Pulmonary artery endothelial cell (primary cell): ENCODE results near the gene CDH4. TPM values are rescaled to one million over a fixed set of nuclear protein-coding genes. Genes with fewer than 3 reads are reported as not detected.

Experiments
- DNase-seq: peaks from one replicate; pipeline ENCODE4 v3.0.0-alpha.2; 2011; ENCODE audit warnings: low read depth, low spot score
- total RNA-seq: library from RNA; depleted of rRNA; stranded (reverse); fragments of >200 nt; gene quantifications from 2 replicates; pipeline ENCODE4 v1.2.3, GENCODE V29; 2014

The CDH4 gene
- total RNA-seq, 1 donor from 2014 or later = 7.5 TPM

DNA sequence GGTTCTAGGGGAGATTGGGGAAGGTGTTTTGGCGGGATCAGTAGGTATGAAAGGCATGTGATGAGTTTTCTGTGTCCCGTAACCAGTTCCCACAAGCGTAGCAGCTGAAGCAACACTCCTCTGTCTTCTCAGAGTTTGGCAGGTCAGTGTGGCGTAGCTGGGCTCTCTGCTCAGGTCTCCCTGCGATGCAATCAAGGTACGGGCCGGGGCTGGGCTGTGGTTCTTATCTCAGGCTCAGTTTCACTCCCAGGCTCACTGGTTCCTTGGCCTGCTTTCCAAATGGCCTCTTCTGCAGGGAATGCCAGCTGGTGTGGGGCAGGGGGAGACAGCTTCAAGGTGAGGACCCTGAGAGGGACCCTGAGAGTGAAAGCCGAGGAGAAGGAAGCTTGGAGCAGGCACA lies 280.7 kb downstream of the CDH4 start:
- no peak for DNase-seq

DNA sequence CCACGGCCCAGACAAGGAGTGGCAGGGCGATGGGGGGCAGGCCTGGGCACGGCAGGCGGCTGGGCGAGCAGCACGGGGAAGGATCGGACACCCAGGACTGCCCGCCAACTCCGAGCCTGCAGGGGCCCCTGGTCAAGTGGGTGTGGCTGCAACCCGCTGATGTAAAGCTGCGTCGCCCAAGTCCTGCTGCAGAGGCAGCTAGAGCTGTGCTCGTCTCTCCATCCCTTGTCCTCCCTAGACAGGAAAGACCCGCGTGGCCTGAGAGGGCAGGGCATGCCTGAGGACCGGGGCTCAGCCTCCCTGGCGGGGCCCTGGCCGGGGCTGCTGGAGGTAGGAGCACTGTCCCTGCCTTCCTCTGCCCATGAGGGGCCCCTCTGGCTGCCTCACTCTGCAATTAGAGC lies 281.2 kb downstream of the CDH4 start:
- no peak for DNase-seq

DNA sequence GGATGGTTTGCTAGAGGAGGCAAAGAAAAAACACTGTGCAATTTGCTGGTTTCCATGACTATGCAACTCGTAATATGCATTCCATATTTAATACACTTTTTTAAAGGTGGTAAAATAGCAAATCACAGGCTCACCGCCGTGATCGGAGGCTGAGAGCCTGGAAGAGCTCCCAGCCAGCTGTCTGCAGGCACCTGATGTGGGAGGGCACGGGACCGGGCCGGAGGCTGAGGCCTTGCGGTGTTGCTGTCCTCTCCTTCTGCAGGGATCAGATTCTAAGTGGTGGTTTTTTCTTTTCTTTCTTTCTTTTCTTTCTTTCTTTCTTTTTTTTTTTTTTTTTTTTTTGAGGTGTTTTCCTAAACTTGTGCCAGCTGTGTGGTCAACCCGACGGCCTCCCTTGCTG lies 282.3 kb downstream of the CDH4 start:
- no peak for DNase-seq

DNA sequence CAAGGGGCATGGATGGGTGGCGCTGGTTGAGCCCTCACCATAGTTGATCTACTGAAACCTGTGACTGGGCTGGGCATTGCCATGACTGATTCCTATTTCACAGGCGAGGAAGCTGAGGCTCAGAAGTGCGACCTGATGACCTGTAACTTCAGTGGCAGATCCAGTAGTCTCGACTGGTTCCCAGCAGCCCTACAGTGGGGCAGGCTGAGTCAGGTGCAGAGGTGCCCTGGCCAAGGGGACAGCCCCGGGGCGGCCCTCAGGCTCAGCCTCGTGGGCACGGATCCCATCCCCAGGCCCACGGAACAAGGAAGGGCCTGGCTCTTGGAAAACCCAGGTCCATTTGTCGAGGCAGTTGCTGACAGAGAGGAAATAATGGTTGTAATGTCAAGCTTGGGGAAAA lies 283.0 kb downstream of the CDH4 start:
- DNase-seq = no peak

DNA sequence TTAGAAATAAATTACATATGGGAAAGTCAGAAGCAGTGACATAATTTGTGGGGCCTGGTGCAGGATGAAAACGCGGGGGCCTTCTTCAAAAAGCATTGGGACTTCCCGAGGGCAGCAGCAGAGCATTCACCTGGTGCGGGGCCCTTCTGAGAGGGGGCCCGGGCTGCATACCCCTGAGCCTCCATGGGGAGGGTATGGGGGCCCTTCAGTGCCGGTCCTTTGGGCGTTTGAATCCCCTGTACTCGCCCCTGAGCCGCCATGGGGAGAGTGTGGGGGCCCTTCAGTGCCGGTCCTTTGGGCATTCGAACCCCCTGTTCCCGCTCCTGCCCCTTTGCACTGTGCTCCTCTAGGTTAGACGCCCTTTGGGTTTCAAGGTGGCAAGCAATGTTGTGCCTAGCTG lies 283.5 kb downstream of the CDH4 start:
- DNase-seq = no peak

DNA sequence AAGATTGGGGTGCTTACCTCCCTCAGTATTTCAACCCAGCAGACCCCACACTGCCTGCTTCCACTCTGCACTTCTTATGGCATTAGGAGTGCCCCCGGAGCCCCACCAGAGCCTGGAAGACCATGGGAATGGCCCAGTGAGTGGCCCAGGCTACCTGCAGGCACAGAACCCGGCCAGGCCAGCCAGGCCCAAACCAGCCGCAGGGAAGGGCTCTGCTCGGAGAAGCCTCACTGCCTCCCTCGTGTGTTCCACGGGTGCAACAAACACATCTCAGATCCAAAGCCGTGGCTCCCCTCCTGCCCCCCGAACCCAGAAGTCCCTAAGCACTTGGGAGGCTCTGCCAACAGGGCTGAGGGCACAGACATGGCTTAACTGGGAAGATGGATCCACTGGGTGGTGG lies 283.9 kb downstream of the CDH4 start:
- no peak for DNase-seq

DNA sequence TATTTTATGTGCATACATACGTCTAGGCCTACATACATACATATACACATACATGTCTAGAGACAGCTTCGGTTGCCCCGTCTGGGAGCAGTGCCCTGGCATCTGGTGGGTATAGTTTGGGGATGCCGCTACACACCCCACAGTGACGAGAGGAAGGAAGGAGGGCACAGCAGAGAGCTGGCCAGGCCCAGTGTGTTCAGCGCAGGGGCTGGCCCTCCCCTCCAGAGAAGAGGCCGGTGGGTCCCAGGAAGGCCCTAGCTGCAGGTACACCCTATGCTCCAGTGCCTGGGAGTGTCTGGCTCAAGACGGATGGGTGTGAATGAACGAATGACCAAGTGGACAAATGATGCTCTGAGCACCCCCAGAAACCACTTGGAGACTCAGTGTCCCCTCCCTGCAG lies 284.6 kb downstream of the CDH4 start:
- no peak for DNase-seq

DNA sequence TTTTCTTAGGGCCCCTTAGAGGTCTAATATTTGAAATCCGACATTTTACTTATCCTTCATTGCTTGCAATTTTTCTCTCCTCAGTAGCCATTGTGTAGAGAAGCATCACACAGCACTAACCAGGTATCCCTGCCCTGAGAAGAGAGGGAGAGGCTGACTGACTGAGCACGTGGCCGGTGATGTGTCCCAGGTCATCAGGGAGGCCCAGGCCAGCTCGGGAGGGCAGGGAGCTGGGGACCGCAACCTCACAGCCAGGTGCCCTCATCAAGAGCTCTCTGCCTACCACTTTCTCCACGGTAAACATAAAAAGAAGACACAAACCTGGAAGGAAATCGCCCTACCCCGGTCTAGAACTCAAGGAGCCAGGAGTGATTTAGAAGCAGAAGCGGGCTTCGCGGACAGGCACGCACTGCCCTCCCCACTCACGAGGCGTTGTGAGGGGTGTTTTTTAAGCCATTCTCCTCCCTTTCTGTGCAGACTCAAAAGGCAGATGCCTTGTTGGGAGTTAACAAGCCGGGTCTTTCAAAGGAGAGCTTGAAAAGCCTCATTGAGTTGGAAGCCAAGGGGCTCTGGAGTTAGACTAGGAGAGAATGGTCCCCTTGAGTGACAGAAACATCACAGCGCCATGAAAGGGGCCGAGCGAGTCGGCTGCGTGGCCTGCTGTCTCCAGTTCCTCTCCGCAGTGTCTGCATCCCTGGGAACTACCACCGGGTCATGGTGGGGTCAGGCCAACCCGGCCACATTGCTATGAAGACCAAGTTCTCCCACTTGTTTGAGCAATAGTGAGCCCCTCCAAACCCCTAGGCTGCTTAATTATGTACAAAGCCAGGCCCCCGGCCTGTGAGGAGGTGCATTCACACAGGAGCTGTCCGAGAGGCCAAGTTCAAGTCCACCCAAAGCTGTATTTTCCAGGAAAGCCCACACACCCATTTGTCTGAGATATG lies 285.4 kb downstream of the CDH4 start:
- no peak for DNase-seq

DNA sequence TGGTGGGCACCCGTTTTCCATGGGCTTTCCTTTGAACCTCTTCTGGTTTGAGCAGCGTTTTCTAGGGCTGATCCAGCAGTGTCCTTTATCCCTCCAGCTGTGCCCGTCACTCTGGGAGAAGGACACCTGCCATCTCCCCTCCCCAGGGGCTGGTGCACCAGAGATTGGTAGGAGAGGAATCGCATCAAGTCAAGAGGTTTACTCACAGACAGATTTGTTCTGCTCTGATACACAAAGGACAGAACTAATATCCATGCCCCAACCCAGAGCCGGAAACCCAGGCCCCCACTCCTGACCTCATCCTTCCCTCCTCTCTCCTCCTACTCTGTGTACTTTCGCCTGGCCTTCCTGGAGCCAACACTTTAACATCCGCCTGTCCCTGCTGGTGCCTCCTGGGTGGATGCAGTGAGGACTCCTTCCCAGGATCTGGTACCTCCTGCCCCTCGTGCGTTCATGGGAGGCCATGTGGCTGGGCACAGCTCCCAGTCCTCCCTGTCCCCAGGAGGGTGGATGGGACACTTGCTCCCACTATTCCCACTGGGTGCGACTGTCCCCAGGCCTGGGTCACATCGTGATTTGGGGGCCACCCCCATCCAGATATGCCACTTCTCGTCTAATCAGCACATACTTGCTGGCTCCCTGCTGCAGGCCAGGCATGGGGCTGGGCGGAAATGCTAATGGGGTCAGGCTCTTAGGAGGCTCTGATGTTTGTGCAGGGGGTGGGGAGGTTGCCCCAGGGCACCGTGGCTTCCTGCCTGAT lies 286.3 kb downstream of the CDH4 start:
- DNase-seq = no peak

DNA sequence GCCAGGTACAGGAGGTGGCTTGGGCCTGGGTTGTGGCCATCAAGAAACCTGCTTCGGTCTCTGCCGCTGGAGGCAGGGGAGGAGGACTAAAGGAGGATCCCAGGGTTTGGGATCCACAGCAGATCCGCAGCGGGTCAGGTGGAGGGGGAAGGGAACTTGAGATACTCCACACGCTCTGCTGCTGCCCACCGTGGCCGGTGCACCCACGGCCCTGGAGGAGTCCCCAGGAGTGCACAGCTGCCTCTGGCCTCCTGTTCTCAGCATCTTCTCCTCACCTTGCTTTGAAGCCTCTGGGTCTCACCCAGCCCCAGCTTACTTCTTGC lies 286.8 kb downstream of the CDH4 start:
- no peak for DNase-seq

DNA sequence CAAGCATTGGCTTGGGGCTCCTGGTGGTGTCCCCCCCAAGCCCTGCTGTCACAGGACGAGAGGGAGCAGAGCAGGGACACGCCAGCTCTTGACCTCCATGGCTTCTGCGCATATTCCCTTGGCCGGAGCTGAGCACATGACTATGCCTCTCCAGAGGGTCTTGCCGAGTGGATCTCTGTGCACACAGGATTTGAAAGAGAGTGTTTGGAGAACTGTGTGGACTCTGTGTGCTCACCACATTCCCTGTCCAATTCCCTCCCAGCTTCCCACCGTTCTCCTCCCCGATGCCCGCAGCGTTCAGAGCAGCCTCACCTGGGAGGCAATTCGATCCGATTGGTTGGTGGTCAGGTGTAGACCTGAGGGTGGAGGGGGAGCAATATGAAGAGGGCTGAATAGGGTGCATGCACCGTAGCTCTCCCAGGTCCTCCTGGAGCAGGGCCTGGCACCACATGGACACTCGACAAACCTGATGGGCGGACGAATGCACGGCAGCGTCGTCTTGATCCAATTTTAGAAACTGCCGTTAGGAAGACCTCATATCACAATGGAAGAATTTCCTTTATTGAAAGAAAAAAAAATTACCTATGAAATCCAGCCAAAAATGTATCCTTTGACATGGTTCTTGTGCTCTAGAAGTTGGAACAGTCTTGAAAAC lies 287.8 kb downstream of the CDH4 start:
- no peak for DNase-seq

DNA sequence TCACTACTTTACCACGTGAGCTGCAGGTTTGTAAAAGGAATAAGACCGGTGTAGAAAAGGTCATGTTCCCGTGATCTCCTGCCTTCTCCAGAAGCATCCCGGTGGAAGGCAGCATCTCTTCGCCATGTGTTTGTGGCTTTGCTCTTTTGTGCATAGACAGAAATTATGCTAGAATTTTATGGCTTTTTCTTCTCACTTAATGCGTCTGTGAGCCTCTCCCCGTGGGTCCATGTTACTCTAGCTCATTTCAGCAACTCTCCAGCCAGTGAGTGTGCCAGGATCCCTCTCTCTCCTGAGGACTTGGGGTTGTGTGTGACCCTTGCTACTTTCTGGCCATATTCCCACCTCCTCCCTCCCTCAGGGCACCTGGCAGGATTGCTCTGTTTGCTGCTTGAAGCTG lies 289.5 kb downstream of the CDH4 start:
- DNase-seq = no peak

DNA sequence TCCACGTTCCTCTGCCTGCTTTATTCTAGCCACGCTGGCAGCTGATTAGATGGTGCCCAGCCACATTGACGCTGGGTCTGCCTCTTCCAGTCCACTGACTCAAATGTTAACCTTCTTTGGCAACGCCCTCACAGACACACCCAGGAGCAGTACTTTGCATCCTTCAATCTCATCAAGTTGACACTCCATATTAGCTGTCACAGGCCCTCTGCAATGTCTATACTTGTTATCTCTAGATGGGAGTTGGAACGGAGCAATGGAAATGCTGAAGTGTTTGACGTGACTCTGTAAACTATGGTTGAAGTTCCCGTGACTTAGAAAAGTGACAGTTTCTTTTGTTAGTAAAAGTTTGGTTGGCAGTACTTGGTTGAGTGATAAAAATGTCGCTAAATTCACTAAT lies 291.0 kb downstream of the CDH4 start:
- no peak for DNase-seq

DNA sequence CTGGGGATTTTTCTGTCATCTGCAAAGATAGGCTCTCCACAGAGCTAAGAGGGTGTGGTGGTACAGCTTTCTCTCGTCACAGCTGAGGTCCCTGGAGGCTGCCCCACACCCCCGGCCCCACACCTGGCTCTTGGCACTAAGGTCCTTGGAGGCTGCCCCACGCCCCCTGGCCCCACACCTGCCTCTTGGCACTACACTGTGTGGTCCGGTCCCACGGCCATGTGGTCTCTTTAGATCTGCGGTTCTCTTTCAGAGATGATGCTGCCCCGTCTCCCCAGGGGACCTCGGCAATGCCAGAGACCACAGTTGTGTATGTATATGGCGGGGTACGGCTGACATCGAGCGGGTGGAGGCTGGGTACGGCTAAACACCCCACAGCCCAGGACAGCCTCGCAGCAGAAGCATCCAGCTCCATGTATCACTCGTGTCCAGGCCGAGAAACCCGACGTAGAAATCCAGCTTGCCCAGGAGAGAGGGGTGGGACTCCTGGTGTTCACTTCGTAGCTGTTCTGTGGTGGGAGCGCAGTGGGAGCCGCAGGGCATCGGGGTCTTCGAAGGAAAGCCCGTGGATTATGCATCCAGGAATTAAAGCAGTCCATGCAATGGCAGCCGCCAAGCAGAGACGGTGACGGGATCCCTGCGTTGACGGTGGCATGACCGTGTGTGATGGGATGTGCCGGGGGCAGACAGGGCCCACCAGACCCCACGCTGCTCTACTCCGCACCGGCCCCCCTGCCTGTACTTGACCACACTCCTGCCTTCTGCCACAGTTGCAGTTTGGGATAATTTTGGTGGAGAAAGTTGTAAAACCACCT lies 292.1 kb downstream of the CDH4 start:
- DNase-seq = no peak

DNA sequence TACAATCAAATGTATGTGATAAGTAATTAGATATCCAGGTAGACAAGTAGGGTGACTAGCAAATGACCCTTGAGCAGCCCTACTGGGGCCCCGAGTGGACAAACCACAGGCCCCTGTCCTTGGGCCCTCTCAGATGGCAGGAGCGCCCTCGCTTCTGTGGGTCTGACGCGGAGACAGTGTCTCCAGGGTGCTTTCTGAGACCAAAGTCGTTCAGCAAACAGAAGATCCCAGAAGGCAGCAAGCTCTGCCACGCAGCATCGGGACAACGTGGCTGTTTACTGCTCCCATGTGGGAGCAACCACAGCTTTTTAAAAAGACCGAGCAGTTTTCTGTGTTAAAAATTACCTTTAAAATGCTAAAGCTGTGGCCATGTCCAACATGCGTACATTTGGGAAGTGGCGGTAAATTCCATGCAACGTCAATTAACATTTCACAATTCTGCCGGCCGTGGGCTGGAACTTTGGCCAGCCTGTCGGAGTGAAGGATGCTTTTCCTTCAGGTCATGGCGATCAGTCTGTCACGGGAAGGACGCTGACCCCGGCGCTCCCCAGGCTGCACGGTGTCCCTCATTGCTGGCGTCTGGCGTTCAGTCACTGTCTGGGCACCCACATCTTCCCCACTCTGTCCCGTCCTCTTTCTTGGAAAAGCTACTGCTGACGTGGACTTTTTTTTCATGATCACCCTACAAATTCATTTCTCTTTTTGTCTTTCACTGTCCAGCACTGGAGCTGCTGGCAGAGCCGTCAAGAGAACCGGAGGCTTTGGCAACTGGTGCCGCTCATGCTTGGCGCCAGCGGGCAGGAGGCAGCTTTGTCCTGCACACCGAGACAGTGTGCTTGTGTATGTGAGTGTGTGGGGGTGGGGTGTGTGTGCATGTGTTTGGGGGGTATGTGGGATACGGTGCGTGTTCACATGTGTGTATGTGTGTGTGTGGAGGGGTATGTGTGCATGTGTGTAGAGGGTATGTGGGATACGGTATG lies 293.1 kb downstream of the CDH4 start:
- no peak for DNase-seq

DNA sequence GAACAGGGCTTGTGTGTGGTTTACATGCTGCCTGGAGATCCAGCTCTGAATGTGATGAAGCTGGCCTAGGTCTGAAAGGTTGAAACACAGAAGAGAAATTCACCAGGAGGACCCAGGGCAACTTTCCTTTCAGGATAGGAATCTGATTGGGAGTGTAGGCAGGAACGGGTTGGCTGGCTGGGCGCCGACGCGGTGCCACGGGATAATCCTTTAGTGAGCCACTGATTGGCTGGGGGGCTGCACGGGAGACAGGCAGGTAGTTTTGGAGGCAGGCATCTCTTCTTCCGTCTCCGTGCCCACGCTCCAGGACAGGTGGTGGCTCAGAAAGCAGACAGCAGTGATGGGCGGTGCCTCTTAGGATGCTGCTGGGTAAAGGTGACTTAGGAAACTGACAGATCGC lies 294.6 kb downstream of the CDH4 start:
- no peak for DNase-seq

DNA sequence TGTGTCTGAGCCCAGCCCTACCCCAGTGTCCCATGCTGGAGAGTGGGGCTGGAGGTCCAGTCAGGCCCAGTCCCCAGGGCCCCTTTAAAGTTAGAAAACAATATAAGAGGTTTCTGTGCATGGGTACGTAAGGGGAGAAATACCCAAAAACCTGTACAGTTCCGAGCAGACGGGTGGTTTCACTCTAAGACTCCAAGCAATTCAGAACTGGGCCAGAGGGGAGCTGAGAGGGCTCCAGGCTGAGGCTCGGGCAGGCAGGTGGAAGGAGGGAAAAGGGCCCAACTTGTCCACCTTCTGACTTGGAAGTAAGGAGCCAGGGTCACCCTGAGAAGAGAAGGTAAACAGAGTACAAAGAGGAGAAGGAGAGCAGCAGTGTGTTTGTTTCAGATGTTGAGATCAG lies 296.0 kb downstream of the CDH4 start:
- no peak for DNase-seq

DNA sequence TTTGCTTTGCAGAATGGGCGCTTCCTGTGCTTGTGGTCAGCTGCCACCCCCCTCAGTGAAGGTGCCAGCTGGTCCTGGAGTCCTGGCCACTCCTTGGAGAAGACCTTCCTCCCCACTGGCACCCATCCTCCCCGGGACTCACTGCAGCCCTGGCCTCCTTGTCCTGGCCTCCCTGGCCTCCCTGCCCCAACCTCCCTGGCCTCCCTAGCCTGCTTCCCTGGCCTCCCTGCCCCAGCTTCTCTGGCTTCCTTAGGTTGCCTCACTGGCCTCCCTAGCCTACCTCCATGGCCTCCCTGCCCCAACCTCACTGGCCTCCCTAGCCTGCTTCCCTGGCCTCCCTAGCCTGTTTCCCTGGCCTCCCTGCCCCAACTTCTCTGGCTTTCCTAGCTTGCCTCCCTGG lies 297.8 kb downstream of the CDH4 start:
- DNase-seq = no peak

DNA sequence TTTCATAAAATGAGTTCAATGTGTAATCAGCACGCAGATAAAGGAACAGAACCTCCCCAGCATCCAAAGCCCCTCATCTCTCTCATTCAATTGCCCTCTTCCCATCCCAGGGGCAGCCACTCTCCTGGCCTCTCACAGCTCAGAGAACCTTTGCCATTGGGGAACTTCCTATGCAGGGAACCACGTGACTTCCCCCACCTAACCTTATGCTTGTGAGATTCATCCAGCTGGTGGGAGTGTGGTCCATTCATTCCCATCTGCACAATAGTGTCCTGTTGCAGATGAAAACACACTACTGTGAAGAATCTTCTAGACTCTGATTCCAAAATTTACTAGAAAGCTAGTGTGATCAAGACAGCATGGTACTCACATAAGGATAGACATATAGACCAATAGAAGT lies 299.3 kb downstream of the CDH4 start:
- DNase-seq = no peak

DNA sequence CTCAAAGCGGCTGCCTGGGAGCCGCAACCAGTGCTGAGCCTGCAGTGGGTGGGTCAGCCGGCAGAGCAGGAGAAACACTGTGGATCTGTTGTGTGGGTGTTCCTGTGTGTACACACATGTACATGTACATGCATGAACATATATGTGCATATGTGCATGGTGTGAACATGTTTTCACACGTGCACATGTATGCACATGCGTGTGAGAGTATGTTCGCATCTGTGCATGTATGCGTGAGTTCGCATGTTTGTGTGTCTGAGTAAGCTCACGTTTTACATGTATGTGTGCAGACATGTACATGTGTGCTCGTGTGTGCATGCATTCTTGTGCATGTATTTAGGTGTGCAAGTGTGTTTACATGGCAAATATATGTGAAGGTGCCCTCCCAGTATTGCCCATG lies 302.6 kb downstream of the CDH4 start:
- DNase-seq = no peak
